HL-60 (cell line): Measurements from ENCODE around the gene ITSN2.

Experiments
- CTCF ChIP-seq: IDR thresholded peaks from one replicate; pipeline ENCODE4 v1.5.1; 2011; ENCODE audit warnings: low read length, control low read depth, inconsistent platforms; ENCODE audit not compliant: insufficient read depth
- GABPA ChIP-seq: IDR thresholded peaks from 2 replicates; pipeline ENCODE4 v1.6.1; 2012; ENCODE audit warnings: low read depth
- POLR2AphosphoS5 ChIP-seq: IDR thresholded peaks from 2 replicates; pipeline ENCODE4 v1.6.1; 2012; ENCODE audit warnings: low read depth
- REST ChIP-seq: IDR thresholded peaks from 2 replicates; pipeline ENCODE4 v1.6.1; 2012; ENCODE audit warnings: low read depth; ENCODE audit not compliant: insufficient replicate concordance

- TF ChIP-seq CTCF (no peak), GABPA (no peak), REST (no peak), POLR2AphosphoS5 (no peak)
Observed at GRCh38 chr2:24174851-24175277, 185.5 kb downstream of the ITSN2 start, which contains the start of gene FAM228A.
